Measurements from ENCODE around the gene TRAPPC6A.

Gene TRAPPC6A

DNA sequence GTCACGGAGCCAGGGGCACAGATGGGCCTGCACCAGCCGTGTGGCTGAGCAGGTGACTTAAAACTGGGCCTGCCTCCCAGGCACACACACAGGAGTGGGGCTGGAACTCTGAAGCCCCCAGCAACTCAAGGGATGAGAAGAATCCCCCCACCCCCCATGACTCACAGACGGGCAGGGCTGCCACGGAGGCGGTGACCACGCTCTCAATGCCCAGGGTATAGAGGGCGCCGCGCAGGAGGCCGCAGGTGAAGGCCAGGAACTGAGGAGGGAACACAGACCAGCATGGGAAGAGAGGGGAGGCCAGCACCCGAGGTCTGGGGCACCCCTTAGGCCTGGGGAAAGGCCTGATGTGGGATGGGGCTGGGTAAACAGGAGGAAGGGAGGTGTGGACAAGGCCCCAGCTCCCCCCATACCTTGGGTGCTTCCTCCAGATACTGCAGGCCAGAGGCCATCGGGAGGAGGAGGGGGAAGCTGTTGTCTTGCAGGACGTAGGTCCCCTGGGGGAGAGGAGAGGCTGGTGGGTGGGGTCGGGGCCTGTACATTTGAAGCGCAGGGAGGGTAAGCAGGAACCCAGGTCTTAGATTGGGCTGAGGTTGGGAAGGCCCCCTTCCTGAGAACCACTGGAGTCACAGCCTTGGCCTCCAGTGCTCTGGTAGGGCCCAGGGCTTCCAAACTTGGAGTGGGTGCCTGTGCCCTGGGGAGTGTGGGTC lies 14.1 kb downstream of the TRAPPC6A start:
- DNase-seq (ENCODE audit: insufficient read length, low spot score) (no peak), FAIRE-seq (no peak)

DNA sequence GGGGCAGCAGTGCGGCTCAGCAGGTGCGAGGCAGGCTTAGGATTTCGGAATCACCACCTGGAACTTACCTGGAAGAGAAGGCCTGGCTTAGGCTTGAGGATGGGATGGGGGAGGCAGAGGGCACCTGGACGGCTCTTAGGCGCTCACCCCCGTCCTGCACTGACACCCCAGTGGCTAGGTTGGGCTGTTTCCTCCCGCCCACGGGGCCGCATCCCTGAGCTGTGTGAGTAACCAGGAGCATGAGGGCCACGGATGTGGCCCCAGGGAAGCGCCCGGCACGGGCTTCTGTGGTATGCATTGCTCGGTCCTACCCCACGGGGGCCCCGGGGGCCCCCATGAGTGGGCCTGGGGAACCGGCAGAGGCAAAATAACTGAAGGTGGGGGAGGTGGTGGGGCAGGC lies 14.9 kb downstream of the TRAPPC6A start:
- DNase-seq (ENCODE audit: insufficient read length, low spot score) = no peak
- no peak for FAIRE-seq

GRCh38 chr19:45162608-45163143 lies 15.4 kb downstream of the TRAPPC6A start:
- no peak for FAIRE-seq
- no peak for DNase-seq (ENCODE audit: insufficient read length, low spot score)

DNA sequence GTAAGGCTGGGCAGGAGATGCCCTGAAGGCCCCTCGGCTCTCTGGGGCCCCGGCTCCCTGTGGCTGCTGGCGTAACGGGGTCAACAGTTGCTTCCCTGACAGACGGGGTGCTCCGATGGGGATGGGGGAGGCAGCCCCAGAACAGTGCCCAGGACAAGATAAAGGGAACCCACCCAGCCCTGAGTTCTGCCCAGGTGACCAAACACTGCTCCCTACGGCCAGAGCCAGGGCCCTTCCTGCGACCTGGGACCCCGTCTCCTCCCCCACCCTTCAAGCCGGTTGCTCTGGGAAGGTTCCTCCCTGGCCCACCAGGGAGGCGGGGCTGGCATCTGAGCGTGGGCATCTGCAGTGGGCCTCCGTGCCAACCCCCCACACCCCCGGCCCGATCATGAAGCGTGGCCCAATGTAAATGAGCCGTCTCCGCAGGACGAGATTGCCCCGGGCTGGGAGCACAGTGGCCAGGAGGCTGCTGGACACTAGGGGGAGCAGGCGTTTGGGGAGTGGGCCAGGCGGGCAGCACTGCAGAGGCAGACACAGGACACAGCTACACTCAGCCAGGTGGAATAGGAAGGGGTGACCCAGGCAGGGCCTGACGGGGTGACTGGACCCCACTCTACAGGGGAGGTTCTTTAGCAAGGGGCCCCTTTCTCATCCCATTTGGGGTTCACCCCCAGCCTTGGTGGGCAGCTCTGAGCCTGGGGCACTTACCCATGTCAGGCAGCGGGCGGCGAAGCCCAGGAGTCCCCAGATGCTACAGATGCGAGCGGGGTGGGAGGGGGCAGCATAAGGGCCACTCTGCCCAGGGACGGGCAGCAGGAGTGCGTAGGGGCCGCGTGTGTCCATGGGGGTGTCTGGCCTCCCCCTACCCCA lies 16.1 kb downstream of the TRAPPC6A start:
- FAIRE-seq = no peak
- no peak for DNase-seq (ENCODE audit: insufficient read length, low spot score)

DNA sequence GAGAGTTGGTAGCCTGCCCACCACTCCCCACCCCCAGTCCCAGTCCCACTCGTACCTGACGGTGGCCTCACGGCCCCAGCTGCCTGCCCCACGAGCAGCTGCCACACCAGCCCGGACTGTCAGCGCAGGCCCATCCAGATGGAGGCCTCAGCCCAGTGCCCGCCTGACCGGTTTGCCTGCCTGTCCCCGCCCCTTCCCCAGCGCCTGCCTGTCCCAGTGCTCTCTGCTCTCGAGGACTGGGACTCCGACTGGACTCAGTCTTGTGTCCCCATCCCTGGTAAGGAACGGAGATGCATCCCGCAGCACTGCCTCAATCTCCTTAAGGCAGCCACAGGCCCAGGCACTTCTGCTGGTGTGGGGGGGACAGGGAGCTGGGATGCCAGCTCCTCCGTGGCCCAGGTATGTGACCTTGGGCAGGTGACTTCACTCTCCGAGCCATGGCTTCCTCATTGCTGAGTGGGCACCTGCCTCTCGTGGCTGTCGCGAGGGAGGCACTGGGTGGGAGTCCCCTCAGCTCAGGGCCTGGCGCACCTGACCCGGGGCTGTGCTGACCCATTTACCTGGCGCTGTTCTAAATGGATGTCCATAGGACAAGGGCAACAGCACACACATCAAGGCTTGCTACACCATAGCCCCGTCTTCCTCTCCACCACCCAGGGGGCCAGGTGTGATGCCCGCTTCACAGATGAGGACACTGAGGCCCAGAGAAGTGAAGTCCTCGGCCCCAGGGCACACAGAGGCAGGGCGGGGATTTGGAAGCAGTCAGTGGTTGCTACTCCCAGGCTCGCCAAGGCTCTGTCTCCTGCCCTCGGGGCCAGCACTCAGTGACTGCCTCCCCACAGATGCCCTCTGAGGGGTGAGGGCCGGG lies 16.9 kb downstream of the TRAPPC6A start, which contains the start of gene NKPD1:
Gene NKPD1 (minus strand): TSS at position 113 of the 868 bp plus-strand sequence. CDS start 832 bp downstream, outside the sequence.
- FAIRE-seq (no peak), DNase-seq (ENCODE audit: insufficient read length, low spot score) (no peak)

DNA sequence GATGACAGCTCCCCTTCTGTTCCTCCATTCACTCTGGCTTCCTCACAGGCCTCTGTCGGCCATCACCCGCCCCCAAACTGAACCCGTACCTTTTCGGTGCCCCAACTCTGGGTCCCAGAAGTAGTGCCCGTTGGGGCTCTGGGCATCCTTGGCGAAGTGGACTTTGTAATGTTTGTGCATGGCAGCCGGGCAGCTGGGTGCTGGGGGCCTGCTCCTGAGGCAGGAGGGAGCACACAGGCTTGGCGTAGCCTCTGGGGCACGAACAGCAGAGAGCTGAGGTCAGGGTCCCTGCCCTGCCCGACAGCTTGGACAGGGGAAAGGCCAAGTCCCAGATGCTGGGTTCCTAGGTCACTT lies 18.1 kb downstream of the TRAPPC6A start:
- FAIRE-seq = no peak

GRCh38 chr19:45159210-45159970 lies 18.6 kb downstream of the TRAPPC6A start:
- DNase-seq (ENCODE audit: insufficient read length, low spot score) (no peak), FAIRE-seq (no peak)

More for the DNA sequence above, 18.1 kb downstream of the TRAPPC6A start:
- no peak for DNase-seq (ENCODE audit: insufficient read length, low spot score)

DNA sequence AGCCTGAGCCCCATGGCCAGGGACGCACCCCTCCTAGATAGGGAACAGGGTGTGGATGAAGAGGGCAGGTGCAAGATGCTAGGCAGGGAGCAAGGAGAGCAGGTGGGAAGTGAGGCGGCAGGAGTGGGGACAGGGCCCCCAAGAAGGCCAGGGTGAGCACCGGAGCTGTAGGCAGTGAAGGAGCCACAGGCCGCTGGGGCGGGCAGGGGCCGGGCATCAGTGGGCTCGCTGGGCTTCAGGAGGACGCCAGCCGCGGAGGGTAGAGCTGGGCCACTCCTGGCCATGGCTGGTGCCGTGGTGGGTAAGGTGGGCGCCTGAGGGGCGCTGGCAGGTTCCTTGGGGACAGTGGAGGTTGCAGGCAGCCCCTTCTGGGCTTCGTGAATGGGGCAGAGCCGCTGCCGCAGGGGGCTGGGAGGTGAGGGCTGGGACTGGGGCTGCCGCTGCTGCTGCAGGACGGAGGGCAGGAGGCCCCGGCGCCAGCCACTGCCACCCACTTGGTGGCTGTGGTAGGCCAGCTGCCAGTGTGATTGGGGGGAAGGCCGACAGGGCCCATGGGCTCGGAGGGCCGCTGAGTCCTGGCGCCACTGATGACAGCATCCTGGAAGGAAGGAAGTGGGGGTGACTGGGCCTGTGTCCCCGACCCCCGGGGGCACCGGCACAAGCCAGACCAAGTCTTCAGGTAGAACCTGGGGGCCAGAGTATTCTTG lies 19.4 kb downstream of the TRAPPC6A start:
- no peak for DNase-seq (ENCODE audit: insufficient read length, low spot score)
- no peak for FAIRE-seq

- no peak for DNase-seq (ENCODE audit: insufficient read length, low spot score)
- no peak for FAIRE-seq
Observed at GRCh38 chr19:45156751-45157150, 21.3 kb downstream of the TRAPPC6A start.

DNA sequence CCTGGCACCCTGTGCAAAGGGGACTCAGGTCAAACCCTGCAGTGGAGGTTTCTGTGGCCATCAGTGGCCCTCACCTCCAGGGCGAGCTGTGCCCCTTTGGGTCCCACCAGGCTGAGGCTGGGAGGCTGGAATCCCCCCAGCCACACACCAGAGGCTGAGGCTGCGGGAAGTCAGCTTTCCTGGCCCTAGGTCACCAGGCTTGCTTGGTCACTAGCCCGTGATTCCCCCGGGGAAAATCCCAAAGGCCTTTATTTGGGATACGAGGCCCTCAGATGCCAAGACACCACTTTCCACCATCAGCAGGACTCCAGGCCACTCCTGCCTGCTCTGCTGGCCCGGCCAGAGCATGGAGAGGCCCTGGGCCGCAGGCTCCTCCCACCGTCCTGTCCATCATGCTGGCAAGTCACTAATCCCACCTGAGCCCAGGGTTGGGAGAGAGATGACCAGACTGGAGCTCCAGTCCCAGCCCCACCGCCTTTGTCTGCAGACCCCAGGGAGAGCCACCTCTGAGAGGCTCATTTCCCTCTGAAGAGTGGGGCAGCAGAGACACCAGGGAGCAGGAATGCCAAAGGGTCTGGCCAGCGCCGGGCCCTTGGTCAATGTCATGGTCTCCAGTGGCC lies 21.9 kb downstream of the TRAPPC6A start:
- no peak for FAIRE-seq
- no peak for DNase-seq (ENCODE audit: insufficient read length, low spot score)

DNA sequence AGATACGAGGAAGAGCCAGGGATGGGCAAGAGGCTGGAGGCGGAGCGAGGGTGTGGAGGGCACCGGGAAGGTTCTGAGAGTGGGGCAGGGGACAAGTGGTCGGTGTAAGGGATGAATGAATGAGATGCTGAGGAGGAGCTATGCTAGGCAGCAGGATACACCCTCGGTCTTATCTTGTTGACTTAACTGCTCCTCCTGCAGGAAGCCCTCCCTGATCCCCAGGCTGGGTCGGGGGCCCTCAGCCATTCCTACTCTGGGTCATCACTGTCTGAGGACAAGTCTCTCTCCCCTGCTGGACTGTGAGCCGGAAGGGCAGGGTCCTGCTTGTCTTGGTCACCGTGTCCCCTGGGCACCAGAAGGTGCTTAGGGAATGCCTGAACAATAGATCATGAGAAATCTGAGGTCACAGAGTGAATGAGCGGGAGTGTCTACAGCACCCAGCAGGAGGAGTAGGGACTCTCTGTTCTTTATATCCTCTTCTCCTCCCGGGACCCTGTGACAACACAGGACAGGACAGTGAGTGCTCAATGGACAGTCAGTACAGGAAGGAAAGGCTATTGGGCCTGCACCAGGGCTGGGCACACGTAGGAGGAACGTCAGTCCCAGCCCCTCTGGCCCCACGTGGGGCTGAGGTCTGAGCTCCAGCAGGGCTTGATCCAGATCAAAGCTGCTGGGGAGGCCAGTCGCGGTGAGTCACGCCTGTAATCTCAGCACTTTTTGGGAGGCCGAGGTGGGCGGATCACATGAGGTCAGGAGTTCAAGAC lies 23.8 kb downstream of the TRAPPC6A start:
- DNase-seq (ENCODE audit: insufficient read length, low spot score) (peak; percentile 60), FAIRE-seq (peak; percentile 79)

- no peak for FAIRE-seq
- no peak for DNase-seq (ENCODE audit: insufficient read length, low spot score)
Observed at GRCh38 chr19:45153339-45154063, 24.5 kb downstream of the TRAPPC6A start.

DNA sequence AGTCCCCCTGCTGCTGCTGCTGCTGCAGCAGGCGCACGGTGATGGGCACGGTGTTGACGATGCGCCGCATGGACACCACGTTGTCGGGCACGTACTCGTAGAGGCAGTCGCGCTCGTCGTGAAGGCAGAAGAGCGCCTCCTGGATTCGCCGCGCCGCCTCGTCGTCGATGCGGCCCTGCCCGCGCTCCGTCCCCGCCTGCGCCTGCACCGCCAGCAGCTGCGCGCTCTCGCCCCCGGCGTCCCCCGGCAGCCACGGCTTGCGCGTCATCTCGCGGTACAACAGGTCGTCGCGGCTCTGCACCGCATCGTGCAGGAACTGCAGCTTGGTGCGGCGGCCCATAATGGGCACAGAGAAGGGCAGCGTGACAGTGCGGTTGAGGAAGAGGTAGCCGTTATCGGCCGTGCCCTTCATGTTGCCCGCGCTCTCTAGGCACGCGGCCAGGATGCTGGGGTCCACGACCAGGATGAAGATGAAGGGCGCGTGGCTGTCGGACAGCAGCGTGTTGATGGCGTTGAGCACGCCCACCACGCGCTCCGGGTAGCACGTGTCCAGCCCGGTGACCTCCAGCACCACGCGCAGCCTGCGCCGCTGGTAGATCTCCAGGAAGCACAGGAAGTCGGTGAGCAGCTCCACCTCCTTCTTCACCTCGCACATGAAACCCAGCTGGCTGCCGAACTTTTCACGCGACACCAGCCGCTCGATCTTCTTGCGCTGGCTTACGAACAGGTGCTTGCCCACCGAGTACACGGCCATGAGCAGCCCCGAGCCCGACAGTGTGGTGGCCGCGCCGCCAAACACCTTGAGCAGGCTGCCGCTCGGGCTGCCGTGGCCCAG lies 25.3 kb downstream of the TRAPPC6A start:
- DNase-seq (ENCODE audit: insufficient read length, low spot score) (no peak), FAIRE-seq (peak; percentile 48)

- FAIRE-seq (no peak), DNase-seq (ENCODE audit: insufficient read length, low spot score) (no peak)
Observed at GRCh38 chr19:45151821-45152503, 26.1 kb downstream of the TRAPPC6A start.

- FAIRE-seq = no peak
- DNase-seq (ENCODE audit: insufficient read length, low spot score) = no peak
Observed at GRCh38 chr19:45151320-45151719, 26.7 kb downstream of the TRAPPC6A start.

DNA sequence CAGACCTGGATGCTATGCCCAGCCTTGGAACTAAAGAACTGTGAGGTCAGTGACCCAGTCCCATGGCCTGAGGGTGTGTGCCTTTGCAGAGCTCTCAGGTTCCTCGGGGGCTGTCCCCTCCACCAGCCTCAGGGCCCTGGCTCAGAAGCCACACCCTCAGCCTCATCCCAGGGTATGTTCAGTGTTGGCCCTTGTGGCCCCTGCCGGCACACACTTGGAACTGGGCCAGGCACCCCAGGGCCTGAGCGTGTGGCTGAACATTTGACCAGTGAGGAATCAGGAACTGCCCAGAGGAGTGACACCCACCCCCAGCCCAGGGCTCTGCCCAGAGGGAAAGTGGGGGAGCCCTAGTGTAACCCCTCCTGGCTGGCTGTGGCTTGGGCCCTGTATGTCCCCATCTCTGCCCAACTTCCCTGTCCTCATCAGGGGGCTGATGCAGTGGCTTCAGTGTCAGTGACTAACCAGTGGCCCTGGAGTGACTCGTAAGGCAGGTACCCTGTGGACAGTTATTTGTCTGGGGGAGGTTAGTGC lies 27.2 kb downstream of the TRAPPC6A start:
- no peak for DNase-seq (ENCODE audit: insufficient read length, low spot score)
- no peak for FAIRE-seq

All from HTR-8/SVneo (cell line).